ENCODE results near the gene ATR. TPM values are rescaled to one million over a fixed set of nuclear protein-coding genes. Genes with fewer than 3 reads are reported as not detected.

The ATR gene
- total RNA-seq, 1 experiment from 2014 or later: 74.4 TPM

DNA sequence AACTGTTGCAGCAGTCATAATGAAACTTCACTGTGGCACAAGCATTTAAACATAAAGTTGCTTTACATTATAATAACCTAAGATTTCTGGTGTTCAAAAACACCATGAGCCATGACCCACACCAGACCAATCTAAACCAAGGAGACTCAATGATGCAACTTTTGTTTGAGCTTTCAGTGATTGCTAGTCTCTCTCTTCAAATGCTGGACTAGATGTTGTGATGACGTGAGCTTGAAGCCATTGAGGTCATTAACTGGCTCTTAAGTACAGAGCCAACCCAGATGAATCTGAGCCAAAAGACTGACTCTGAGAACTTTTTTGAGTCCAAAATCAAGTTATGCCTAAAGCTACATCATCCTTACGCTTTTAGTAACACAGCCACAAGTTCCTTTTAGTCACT, 36.5 kb downstream of the ATR start:
- Histone ChIP-seq H3K9me3 (ENCODE audit: low read length) (no peaks in the 10 kb centered on the region), H2AFZ (ENCODE audit: low read length) (no peak overlapping the region), H3K36me3 (ENCODE audit: insufficient read depth, low read length) (peaks cover 71% of the 10 kb centered on the region), H3K9ac (ENCODE audit: low read length) (no peak overlapping the region), H3K79me2 (ENCODE audit: low read length) (0 out of 2 replicates have a peak, but pooled peaks cover 3% of the 10 kb centered on the region), H3K27ac (ENCODE audit: low read length) (no peak overlapping the region), H3K4me1 (ENCODE audit: low read length) (no peaks in the 10 kb centered on the region), H3K4me2 (ENCODE audit: low read depth, low read length, poor library complexity, severe bottlenecking) (no peak overlapping the region), H4K20me1 (ENCODE audit: insufficient read depth, low read depth, low read length) (no peaks in the 10 kb centered on the region), H3K4me3 (ENCODE audit: low read length) (no peak overlapping the region), H3K9me2 (replicated peaks; ENCODE audit: insufficient read depth, low read length) (no peaks in the 10 kb centered on the region), H3K27me3 (ENCODE audit: low read length) (no peaks in the 10 kb centered on the region)
- DNase-seq: no peak

DNA sequence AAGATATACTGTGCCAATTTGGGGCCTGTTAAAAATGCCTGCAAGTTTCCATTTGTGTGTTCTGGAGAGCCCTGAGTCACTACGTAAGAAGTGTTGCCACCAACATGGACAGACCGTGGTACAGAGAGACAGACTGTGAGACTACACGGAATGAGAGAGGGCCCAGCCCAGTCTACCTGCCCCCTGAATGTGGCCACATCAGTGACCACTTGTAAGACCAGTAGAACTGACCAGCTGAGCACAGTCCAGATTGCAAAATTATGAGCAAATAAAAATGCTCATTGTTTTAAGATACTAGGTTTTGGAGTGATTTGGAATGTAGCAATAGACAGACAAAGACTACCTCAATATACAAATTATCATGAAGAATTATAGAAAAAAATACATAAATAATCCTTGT, 42.0 kb downstream of the ATR start:
- Histone ChIP-seq H3K9ac (ENCODE audit: low read length) (no peak overlapping the region), H3K9me2 (replicated peaks; ENCODE audit: insufficient read depth, low read length) (no peaks in the 10 kb centered on the region), H4K20me1 (ENCODE audit: insufficient read depth, low read depth, low read length) (no peaks in the 10 kb centered on the region), H3K36me3 (ENCODE audit: insufficient read depth, low read length) (peaks cover 81% of the 10 kb centered on the region), H3K4me1 (ENCODE audit: low read length) (no peaks in the 10 kb centered on the region), H2AFZ (ENCODE audit: low read length) (no peak overlapping the region), H3K27me3 (ENCODE audit: low read length) (no peaks in the 10 kb centered on the region), H3K4me3 (ENCODE audit: low read length) (no peak overlapping the region), H3K79me2 (ENCODE audit: low read length) (0 out of 2 replicates have a peak, but pooled peaks cover 3% of the 10 kb centered on the region), H3K4me2 (ENCODE audit: low read depth, low read length, poor library complexity, severe bottlenecking) (no peak overlapping the region), H3K27ac (ENCODE audit: low read length) (no peak overlapping the region), H3K9me3 (ENCODE audit: low read length) (no peaks in the 10 kb centered on the region)
- no peak for DNase-seq

DNA sequence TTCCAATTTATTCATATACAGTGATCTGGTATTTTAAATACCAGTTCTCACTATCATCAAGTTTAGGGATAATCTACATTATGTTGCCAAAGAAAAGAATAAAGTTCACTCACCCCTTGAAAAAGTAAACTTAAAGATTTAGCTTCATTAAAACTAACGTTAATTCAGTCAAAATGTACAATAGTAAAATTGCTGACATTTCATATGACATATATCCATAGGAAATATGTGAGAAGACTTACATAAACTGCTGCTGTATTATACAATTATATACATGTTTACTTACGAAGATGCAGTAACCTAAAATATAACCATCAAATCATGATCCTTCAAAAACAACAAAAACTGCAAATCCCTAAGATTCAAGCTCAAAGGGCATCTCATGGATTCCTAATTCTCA, 44.0 kb downstream of the ATR start:
- H3K27ac ChIP-seq (ENCODE audit: low read length): no peak overlapping the region
- H3K9me2 ChIP-seq (replicated peaks; ENCODE audit: insufficient read depth, low read length): no peaks in the 10 kb centered on the region
- no peak overlapping the region for H3K9ac ChIP-seq (ENCODE audit: low read length)
- H3K9me3 ChIP-seq (ENCODE audit: low read length): no peaks in the 10 kb centered on the region
- H3K4me1 ChIP-seq (ENCODE audit: low read length): no peaks in the 10 kb centered on the region
- no peaks in the 10 kb centered on the region for H3K79me2 ChIP-seq (ENCODE audit: low read length)
- no peaks in the 10 kb centered on the region for H4K20me1 ChIP-seq (ENCODE audit: insufficient read depth, low read depth, low read length)
- no peak for DNase-seq
- no peak overlapping the region for H2AFZ ChIP-seq (ENCODE audit: low read length)
- H3K36me3 ChIP-seq (ENCODE audit: insufficient read depth, low read length): peaks cover 66% of the 10 kb centered on the region
- H3K4me3 ChIP-seq (ENCODE audit: low read length): no peak overlapping the region
- H3K27me3 ChIP-seq (ENCODE audit: low read length): no peaks in the 10 kb centered on the region
- H3K4me2 ChIP-seq (ENCODE audit: low read depth, low read length, poor library complexity, severe bottlenecking): no peak overlapping the region

DNA sequence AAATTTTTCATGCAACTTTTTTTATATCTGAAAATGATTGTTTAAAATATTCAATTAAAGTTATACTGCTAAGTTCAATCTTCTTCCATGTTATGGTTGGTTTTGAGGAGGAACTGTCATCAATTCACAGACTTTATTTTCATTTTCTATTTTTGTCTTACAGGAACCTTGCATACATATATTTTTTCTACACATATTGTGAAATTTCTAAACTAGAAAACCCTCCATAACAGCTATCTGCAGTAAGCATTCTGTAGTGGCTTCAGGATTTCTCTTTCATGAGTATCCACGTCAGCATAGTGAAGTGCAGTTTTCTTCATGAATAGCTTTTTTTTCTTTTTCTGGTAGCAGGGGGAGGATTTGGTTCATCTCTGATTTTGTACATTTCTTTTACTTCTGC, 48.2 kb downstream of the ATR start:
- Histone ChIP-seq H3K36me3 (ENCODE audit: insufficient read depth, low read length) (peaks cover 44% of the 10 kb centered on the region), H3K4me1 (ENCODE audit: low read length) (no peaks in the 10 kb centered on the region)
- no peak for DNase-seq

DNA sequence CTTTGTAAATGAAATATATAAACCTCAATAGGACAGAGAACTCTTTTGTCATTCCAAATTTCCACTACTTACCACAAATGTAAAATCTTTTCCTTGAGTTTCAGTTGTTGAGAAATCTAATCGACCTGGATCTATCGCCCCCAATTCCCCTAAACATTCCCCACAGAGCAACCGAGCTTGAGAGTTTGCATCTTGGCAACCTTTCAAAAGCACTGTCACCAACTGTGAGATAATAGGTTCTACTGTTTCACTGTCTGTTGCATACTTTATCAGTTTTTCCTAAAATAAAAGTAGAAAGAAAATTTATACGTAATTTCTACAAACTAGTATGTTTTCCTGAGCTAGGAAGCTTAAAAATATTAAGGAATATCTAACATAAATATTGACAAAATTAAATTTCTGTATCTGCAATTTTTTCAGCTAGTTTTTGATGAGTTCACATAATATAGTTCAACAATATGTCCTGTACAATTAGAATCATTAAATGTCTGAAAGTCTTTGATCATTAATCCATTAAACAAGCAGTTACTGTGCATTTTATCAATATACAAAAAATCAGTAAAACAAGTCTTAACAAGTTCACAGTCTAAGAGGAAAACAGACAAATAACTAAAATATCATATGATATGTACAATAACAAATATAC, 54.5 kb downstream of the ATR start:
- Histone ChIP-seq H3K4me3 (ENCODE audit: low read length) (no peak overlapping the region), H3K9me2 (replicated peaks; ENCODE audit: insufficient read depth, low read length) (no peaks in the 10 kb centered on the region), H4K20me1 (ENCODE audit: insufficient read depth, low read depth, low read length) (no peaks in the 10 kb centered on the region), H3K79me2 (ENCODE audit: low read length) (peaks cover 5% of the 10 kb centered on the region; the same call in 1 of the 2 replicates), H3K4me1 (ENCODE audit: low read length) (no peaks in the 10 kb centered on the region), H3K27ac (ENCODE audit: low read length) (no peak overlapping the region), H3K9ac (ENCODE audit: low read length) (no peak overlapping the region), H3K9me3 (ENCODE audit: low read length) (no peaks in the 10 kb centered on the region), H2AFZ (ENCODE audit: low read length) (no peak overlapping the region), H3K36me3 (ENCODE audit: insufficient read depth, low read length) (peaks cover 60% of the 10 kb centered on the region), H3K4me2 (ENCODE audit: low read depth, low read length, poor library complexity, severe bottlenecking) (no peak overlapping the region), H3K27me3 (ENCODE audit: low read length) (no peaks in the 10 kb centered on the region)
- no peak for DNase-seq

More for the DNA sequence above, 48.2 kb downstream of the ATR start:
- Histone ChIP-seq H3K9me2 (replicated peaks; ENCODE audit: insufficient read depth, low read length) (no peaks in the 10 kb centered on the region), H3K27ac (ENCODE audit: low read length) (no peak overlapping the region), H3K27me3 (ENCODE audit: low read length) (no peaks in the 10 kb centered on the region), H3K4me2 (ENCODE audit: low read depth, low read length, poor library complexity, severe bottlenecking) (no peak overlapping the region), H3K9me3 (ENCODE audit: low read length) (no peaks in the 10 kb centered on the region), H3K79me2 (ENCODE audit: low read length) (peaks cover 3% of the 10 kb centered on the region; the same call in 1 of the 2 replicates), H3K4me3 (ENCODE audit: low read length) (no peak overlapping the region), H4K20me1 (ENCODE audit: insufficient read depth, low read depth, low read length) (no peaks in the 10 kb centered on the region), H3K9ac (ENCODE audit: low read length) (no peak overlapping the region), H2AFZ (ENCODE audit: low read length) (no peak overlapping the region)

DNA sequence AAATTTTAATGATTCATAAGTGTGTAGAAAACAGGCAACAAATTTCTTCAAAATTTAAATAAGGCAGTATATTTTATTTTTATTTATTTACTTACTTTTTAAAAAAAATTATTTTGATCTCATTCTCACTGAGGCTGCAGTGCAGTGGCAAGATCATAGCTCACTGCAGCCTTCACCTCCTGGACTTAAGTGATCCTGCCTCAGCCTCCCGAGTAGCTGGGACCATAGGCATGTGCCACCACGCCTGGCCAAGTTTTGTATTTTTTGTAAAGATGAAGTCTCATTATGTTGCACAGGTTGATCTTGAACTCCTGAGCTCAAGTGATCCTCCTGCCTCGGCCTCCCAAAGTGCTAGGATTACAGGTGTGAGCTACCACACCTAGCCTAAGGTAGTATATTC, 69.5 kb downstream of the ATR start:
- no peak for DNase-seq
- H2AFZ ChIP-seq (ENCODE audit: low read length): no peak overlapping the region
- H3K27ac ChIP-seq (ENCODE audit: low read length): no peak overlapping the region
- peaks cover 35% of the 10 kb centered on the region for H3K36me3 ChIP-seq (ENCODE audit: insufficient read depth, low read length)
- no peaks in the 10 kb centered on the region for H3K4me1 ChIP-seq (ENCODE audit: low read length)
- H4K20me1 ChIP-seq (ENCODE audit: insufficient read depth, low read depth, low read length): no peaks in the 10 kb centered on the region
- H3K4me3 ChIP-seq (ENCODE audit: low read length): no peak overlapping the region
- no peak overlapping the region for H3K4me2 ChIP-seq (ENCODE audit: low read depth, low read length, poor library complexity, severe bottlenecking)
- no peaks in the 10 kb centered on the region for H3K9me3 ChIP-seq (ENCODE audit: low read length)
- peaks cover 4% of the 10 kb centered on the region; the same call in 1 of the 2 replicates for H3K79me2 ChIP-seq (ENCODE audit: low read length)
- no peak overlapping the region for H3K9ac ChIP-seq (ENCODE audit: low read length)
- H3K27me3 ChIP-seq (ENCODE audit: low read length): no peaks in the 10 kb centered on the region
- H3K9me2 ChIP-seq (replicated peaks; ENCODE audit: insufficient read depth, low read length): no peaks in the 10 kb centered on the region

DNA sequence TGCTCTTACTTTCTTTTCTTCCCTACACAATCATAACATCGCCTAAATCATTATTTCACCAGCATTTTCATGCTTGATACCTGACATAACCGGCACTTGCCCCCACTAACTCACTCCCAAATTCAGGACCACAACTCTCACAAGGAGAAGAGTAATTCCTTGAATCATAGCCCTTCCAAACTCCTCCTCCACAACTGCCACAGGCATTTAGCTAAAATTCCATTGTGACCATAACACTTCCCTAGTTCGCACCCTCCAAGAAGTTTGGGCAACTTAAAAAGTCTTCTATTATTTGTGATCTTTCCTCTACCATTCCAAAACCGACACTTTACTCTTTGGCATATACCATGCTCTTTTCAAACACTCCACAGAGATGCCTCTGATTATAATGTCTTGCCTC, 71.3 kb downstream of the ATR start:
- H3K27ac ChIP-seq (ENCODE audit: low read length): no peak overlapping the region
- H3K4me3 ChIP-seq (ENCODE audit: low read length): no peak overlapping the region

DNA sequence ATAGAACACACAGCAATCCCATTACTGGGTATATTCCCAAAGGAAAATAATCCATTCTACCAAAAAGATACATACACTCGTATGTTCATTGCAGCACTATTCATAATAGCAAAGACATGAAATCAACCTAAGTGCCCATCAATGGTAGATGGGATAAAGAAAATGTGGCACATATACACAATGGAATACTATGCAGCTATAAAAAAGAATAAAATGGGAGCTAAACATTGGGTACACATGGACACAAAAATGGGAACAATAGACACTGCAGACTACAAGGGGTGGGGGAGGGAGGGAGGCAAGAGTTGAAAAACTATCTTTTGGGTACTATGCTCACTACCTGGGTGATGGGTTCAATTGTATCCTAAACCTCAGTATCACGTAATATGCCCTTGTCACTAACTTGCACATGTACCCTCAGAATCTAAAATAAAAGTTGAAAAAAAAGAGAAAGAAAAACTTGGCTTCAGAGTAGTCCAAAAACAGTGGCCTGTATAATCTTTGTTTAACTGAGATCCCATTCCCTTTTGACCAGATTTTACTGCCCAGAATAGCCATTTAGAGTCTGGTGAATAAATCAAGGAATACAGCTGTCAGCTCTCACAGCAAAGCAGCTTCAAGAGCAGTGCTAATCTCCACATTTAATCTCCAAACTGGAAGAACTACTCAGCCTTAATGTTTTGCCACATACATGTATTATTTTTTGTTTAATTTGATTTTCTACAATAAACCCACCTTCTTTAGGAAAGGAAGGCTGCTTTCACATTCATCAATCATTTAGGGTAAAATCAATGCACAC, 76.1 kb downstream of the ATR start:
- H3K27ac ChIP-seq (ENCODE audit: low read length): no peak overlapping the region
- no peaks in the 10 kb centered on the region for H4K20me1 ChIP-seq (ENCODE audit: insufficient read depth, low read depth, low read length)
- peaks cover 4% of the 10 kb centered on the region for H3K79me2 ChIP-seq (ENCODE audit: low read length)
- H3K36me3 ChIP-seq (ENCODE audit: insufficient read depth, low read length): peaks cover 64% of the 10 kb centered on the region
- no peak for DNase-seq
- H3K9me3 ChIP-seq (ENCODE audit: low read length): no peaks in the 10 kb centered on the region
- no peak overlapping the region for H3K4me2 ChIP-seq (ENCODE audit: low read depth, low read length, poor library complexity, severe bottlenecking)
- H3K4me1 ChIP-seq (ENCODE audit: low read length): no peaks in the 10 kb centered on the region
- no peak overlapping the region for H3K9ac ChIP-seq (ENCODE audit: low read length)
- no peak overlapping the region for H3K4me3 ChIP-seq (ENCODE audit: low read length)
- no peaks in the 10 kb centered on the region for H3K27me3 ChIP-seq (ENCODE audit: low read length)
- no peaks in the 10 kb centered on the region for H3K9me2 ChIP-seq (replicated peaks; ENCODE audit: insufficient read depth, low read length)
- no peak overlapping the region for H2AFZ ChIP-seq (ENCODE audit: low read length)

More for the DNA sequence above, 71.3 kb downstream of the ATR start:
- no peaks in the 10 kb centered on the region for H4K20me1 ChIP-seq (ENCODE audit: insufficient read depth, low read depth, low read length)
- DNase-seq: no peak
- no peak overlapping the region for H3K4me2 ChIP-seq (ENCODE audit: low read depth, low read length, poor library complexity, severe bottlenecking)
- no peak overlapping the region for H3K9ac ChIP-seq (ENCODE audit: low read length)
- no peaks in the 10 kb centered on the region for H3K27me3 ChIP-seq (ENCODE audit: low read length)
- H3K4me1 ChIP-seq (ENCODE audit: low read length): no peaks in the 10 kb centered on the region
- no peaks in the 10 kb centered on the region for H3K9me2 ChIP-seq (replicated peaks; ENCODE audit: insufficient read depth, low read length)
- H3K36me3 ChIP-seq (ENCODE audit: insufficient read depth, low read length): peaks cover 45% of the 10 kb centered on the region
- H3K9me3 ChIP-seq (ENCODE audit: low read length): no peaks in the 10 kb centered on the region
- H3K79me2 ChIP-seq (ENCODE audit: low read length): peaks cover 4% of the 10 kb centered on the region; the same call in 1 of the 2 replicates
- no peak overlapping the region for H2AFZ ChIP-seq (ENCODE audit: low read length)
